Effector memory CD8-positive, alpha-beta T cell (primary cell): ENCODE results near the gene NPAS1.

ENCODE experiments used
- ATAC-seq: fragments of 150-1000 bp; cut with Tn5 transposase; replicated peaks from 2 replicates; pipeline ENCODE4 v1.10.0; 2021; ENCODE audit warnings: mild to moderate bottlenecking, moderate library complexity
- DNase-seq, 3 experiments: peaks; one replicate each; pipeline ENCODE4 v3.0.0; 2021
- H3K27ac Mint-ChIP-seq, 2 donors: one replicate each; pipeline ENCODE4 v1.8.0; 2022; ENCODE audit warnings: mild to moderate bottlenecking in 2 of 2, mixed read lengths in 2 of 2, moderate library complexity in 2 of 2
- H3K27me3 Mint-ChIP-seq, 2 donors: one replicate each; pipeline ENCODE4 v1.8.0; 2022; ENCODE audit warnings: mixed read lengths in 2 of 2
- H3K36me3 Mint-ChIP-seq: one replicate; pipeline ENCODE4 v1.8.0; 2022; ENCODE audit warnings: mild to moderate bottlenecking, moderate library complexity, mixed read lengths; ENCODE audit not compliant: insufficient read depth
- H3K4me1 Mint-ChIP-seq, 2 donors: one replicate each; pipeline ENCODE4 v1.8.0; 2022; ENCODE audit warnings: low read depth in 2 of 2, mixed read lengths in 2 of 2
- H3K4me3 Mint-ChIP-seq, 2 donors: one replicate each; pipeline ENCODE4 v1.8.0; 2022; ENCODE audit warnings: mild to moderate bottlenecking in 2 of 2, mixed read lengths in 2 of 2, moderate library complexity in 2 of 2
- H3K9me3 Mint-ChIP-seq, 2 donors: one replicate each; pipeline ENCODE4 v1.8.0; 2022; ENCODE audit warnings: mixed read lengths in 2 of 2

Gene NPAS1

GRCh38 chr19:47057328-47057727 is 37.7 kb downstream of the NPAS1 start:
- Mint-ChIP-seq H3K4me1 (no peaks in the 10 kb centered on the region), H3K27me3 (peaks cover 16 to 20% of the 10 kb centered on the region in 2 donors), H3K9me3 (no peaks in the 10 kb centered on the region), H3K27ac (no peak overlapping the region), H3K36me3 (peaks cover 3% of the 10 kb centered on the region), H3K4me3 (no peak overlapping the region)
- no peak for DNase-seq
- ATAC-seq = no peak

DNA sequence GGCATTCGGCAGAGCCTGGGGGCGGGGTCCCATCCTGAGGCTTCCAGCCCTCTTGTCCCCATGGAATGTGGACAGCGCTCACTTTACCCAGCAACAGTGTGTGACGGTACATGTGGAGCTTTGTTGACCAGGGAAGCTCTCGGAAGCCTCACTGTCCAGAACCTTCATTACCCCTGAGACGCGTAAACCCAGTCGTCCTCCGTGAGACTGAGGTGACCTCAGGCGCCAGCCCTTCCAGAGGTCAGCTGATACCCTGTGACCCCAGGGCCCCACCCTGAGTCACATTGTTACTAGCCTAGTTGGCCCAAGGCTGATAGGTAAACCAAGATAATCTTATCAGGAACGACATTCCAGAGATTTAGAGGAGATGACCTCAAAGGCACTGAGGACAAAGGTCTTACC is 39.0 kb downstream of the NPAS1 start:
- no peak for DNase-seq
- Mint-ChIP-seq H3K27me3 (peaks cover 11 to 14% of the 10 kb centered on the region in 2 donors), H3K27ac (no peak overlapping the region), H3K9me3 (no peaks in the 10 kb centered on the region), H3K4me1 (no peaks in the 10 kb centered on the region), H3K4me3 (no peak overlapping the region), H3K36me3 (peaks cover 3% of the 10 kb centered on the region)
- ATAC-seq = no peak

DNA sequence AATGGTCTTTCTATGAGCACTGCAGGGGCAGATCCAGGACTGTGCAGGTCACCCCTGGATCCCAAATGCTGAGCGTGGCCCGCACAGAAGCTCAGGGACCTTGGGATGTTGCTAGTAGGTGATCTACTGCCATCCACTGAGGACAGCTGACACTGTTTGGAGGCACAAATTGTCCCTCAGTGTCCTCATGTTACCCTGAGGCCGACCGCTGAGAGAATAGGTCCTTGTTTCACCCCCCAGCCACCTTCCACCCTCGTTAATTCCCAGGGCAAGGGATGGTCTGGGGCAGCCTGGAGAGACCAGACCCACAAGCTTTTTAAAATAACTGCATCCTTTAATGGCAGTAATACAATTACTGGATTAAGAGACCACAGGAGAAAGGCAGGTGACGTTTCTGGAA is 44.2 kb downstream of the NPAS1 start:
- ATAC-seq (no peak), DNase-seq (no peak)
- H3K9me3 Mint-ChIP-seq = no peaks in the 10 kb centered on the region
- peaks cover 29% of the 10 kb centered on the region for H3K36me3 Mint-ChIP-seq
- peak overlapping the region in 1 of 2 donors; percentile 1 for H3K27ac Mint-ChIP-seq
- no peaks in the 10 kb centered on the region for H3K4me1 Mint-ChIP-seq
- H3K4me3 Mint-ChIP-seq = no peak overlapping the region
- H3K27me3 Mint-ChIP-seq = no peaks in the 10 kb centered on the region

DNA sequence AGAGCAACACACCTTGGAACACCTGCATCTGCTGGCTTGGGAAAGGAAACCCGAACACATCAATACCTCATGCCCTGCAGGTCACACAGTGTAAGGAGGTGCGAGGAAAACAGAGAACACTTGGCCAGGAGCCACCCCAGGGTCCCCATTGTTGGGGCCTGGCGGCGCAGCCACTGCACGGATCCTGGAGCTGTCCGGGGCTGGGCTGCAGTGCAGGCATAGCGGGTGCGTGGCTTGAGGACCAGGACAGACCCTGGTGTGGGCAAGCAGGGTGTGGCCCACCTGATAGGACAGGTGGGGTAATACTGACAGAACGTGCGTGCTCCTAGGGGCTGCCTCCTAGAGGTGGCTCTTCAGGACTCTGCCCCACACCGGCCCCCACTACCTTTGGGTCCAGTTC is 45.6 kb downstream of the NPAS1 start:
- Mint-ChIP-seq H3K27me3 (no peaks in the 10 kb centered on the region), H3K36me3 (peaks cover 29% of the 10 kb centered on the region), H3K9me3 (no peaks in the 10 kb centered on the region), H3K27ac (no peak overlapping the region), H3K4me1 (no peaks in the 10 kb centered on the region), H3K4me3 (no peak overlapping the region)
- ATAC-seq (no peak), DNase-seq (no peak)

DNA sequence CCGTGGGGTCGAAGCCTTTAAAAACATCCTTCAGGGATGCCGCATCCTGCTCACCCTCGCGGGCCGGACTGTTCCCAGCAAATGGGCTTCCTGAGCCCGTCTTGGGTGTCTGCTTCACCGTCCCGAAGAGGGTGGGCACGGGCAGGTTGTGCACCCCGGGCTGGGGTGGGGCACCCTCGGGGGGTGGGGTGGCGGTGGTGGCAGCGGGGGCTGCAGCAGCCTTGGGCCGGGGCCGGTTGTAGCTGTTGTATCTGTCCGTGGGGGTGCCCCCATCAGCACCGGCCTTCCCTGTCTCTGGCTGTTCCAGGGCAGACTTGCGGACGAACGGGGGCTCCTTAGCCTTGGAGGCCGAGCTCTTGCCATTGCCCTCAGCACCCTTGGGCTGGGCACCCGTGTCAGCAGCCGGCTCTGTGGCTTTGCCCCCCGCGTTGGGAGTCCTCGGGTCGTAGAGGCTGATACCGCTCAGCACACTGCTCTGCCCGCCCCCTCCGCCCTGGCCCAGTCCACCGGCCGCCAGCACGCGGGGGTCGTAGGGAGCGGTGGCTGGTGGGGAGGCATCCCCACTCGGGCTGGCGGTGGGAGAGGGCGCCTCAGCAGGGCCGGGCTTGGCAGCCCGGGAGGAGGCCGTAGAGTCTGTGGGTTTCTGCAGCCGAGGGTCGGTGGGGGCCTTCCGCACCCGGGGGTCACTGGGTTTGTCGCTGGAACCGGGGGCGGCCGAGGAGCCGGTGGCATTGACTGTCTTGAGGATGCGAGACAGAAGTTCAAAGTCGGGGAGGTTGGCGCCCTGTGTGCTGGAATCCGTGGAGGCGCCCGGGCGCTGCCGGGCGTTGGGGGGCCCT is 47.0 kb downstream of the NPAS1 start:
- H3K27ac Mint-ChIP-seq = no peak overlapping the region
- no peaks in the 10 kb centered on the region for H3K4me1 Mint-ChIP-seq
- no peaks in the 10 kb centered on the region for H3K9me3 Mint-ChIP-seq
- H3K36me3 Mint-ChIP-seq = peaks cover 38% of the 10 kb centered on the region
- ATAC-seq = no peak
- no peak overlapping the region for H3K4me3 Mint-ChIP-seq
- no peak for DNase-seq
- H3K27me3 Mint-ChIP-seq = no peaks in the 10 kb centered on the region

DNA sequence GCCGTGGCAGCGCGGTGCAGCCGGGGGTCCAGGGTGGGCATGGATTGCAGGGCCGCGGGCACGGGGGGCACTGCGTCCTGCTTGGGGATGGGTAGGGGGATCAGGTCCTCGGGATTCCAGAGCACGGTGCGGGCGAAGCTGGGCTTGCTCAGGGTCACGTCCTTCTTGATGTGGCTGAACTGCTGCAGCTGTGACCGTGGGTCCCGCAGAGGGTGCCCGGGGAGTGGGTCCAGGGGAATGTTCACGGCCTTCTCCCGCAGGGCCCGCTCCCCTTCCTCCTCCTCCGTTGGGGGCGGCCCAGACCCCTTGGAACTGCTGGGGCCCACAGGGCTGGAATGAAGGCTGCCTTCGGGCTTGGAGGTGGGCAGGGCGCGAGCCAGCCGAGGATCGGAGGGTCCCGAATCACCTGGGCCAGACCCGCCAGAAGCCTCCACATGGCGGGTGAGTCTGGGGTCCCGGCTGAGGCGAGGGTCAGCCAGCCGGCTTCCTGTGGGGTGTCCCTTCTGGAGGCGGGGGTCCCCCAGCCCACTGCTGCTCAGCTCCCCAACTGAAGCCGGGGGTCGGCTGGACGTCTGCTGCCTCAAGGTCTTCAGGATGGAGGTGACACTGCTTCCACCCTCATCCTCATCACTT is 47.7 kb downstream of the NPAS1 start:
- H3K4me3 Mint-ChIP-seq = no peak overlapping the region
- peaks cover 42% of the 10 kb centered on the region for H3K36me3 Mint-ChIP-seq
- no peak for DNase-seq
- H3K27ac Mint-ChIP-seq = no peak overlapping the region
- H3K4me1 Mint-ChIP-seq = no peaks in the 10 kb centered on the region
- H3K27me3 Mint-ChIP-seq = no peaks in the 10 kb centered on the region
- no peaks in the 10 kb centered on the region for H3K9me3 Mint-ChIP-seq
- ATAC-seq = no peak

- Mint-ChIP-seq H3K36me3 (peaks cover 47% of the 10 kb centered on the region), H3K4me3 (no peak overlapping the region)
Measured at GRCh38 chr19:47068246-47068645, 48.6 kb downstream of the NPAS1 start.

DNA sequence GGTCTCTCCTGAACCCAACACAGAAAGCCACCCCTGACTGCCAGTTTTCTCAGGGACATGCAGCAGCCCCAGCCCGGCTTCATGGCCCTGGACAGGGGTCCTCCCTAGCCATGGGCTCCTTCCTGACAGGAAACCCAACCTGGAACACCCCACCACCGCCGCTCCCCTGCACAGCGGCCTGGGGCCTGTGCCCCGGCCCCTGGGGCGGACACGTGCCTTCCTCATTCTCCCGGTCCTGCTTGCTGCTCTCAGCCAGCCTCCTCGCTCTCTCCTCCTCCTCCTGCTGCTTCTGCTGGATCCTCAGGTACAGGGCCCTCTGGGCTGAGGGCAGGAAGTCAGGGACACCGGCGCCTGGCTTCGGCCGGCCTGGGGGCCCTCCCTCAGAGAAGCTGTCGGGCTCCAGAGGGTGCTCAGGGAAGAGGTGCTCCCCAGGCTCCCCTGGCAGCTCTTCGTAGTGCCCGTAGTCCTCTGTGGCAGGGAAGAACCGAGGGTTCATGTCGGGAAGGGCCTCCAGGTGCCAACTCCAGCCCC is 49.3 kb downstream of the NPAS1 start:
- Mint-ChIP-seq H3K4me3 (no peak overlapping the region), H3K36me3 (peaks cover 53% of the 10 kb centered on the region), H3K27me3 (no peaks in the 10 kb centered on the region), H3K4me1 (peaks cover under 1 to 1% of the 10 kb centered on the region in 2 donors), H3K27ac (no peak overlapping the region), H3K9me3 (no peaks in the 10 kb centered on the region)
- DNase-seq (no peak), ATAC-seq (no peak)

More at GRCh38 chr19:47068246-47068645, 48.6 kb downstream of the NPAS1 start:
- ATAC-seq (no peak), DNase-seq (no peak)
- no peaks in the 10 kb centered on the region for H3K9me3 Mint-ChIP-seq
- no peaks in the 10 kb centered on the region for H3K4me1 Mint-ChIP-seq
- no peak overlapping the region for H3K27ac Mint-ChIP-seq
- H3K27me3 Mint-ChIP-seq = no peaks in the 10 kb centered on the region

- no peaks in the 10 kb centered on the region for H3K9me3 Mint-ChIP-seq
- H3K4me1 Mint-ChIP-seq = peaks cover 2 to 4% of the 10 kb centered on the region in 2 donors
- no peak for DNase-seq
- no peaks in the 10 kb centered on the region for H3K27me3 Mint-ChIP-seq
- no peak overlapping the region for H3K27ac Mint-ChIP-seq
- H3K36me3 Mint-ChIP-seq = peaks cover 46% of the 10 kb centered on the region
- ATAC-seq = no peak
- H3K4me3 Mint-ChIP-seq = no peak overlapping the region
Measured at GRCh38 chr19:47069795-47070194, 50.2 kb downstream of the NPAS1 start.

GRCh38 chr19:47070756-47071155 is 51.1 kb downstream of the NPAS1 start:
- Mint-ChIP-seq H3K27me3 (no peaks in the 10 kb centered on the region), H3K9me3 (no peaks in the 10 kb centered on the region), H3K4me3 (no peak overlapping the region), H3K4me1 (peaks cover 8 to 9% of the 10 kb centered on the region in 2 donors), H3K36me3 (peaks cover 45% of the 10 kb centered on the region), H3K27ac (peak overlapping the region in 1 of 2 donors; percentile 65)
- ATAC-seq (no peak), DNase-seq (no peak)

DNA sequence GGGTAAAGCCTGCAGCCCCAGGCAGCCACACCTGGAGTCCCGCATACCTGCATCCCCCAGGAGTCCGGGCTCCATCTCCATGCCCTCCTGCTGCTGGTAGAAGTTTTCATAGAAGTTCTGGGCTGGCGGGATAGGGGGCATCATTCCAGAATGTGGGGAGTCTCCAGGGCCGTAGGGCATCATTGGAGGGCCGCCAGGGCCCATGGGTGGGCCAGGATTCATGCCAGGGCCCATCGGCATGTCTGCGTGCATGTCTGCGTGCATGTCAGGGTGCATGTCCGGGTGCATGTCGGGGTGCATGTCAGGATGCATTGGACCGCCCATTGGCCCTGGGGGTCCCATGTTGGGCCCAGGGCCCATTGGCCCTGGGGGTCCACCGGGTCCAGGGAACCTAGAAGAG is 52.1 kb downstream of the NPAS1 start:
- H3K4me1 Mint-ChIP-seq = peaks cover 9% of the 10 kb centered on the region in 2 donors
- no peak overlapping the region for H3K27ac Mint-ChIP-seq
- H3K9me3 Mint-ChIP-seq = no peaks in the 10 kb centered on the region
- H3K36me3 Mint-ChIP-seq = peaks cover 45% of the 10 kb centered on the region
- ATAC-seq = no peak
- no peak for DNase-seq
- H3K27me3 Mint-ChIP-seq = no peaks in the 10 kb centered on the region
- no peak overlapping the region for H3K4me3 Mint-ChIP-seq

- Mint-ChIP-seq H3K4me3 (no peak overlapping the region), H3K9me3 (no peaks in the 10 kb centered on the region), H3K27ac (no peak overlapping the region), H3K4me1 (peaks cover 9% of the 10 kb centered on the region in 2 donors), H3K27me3 (no peaks in the 10 kb centered on the region), H3K36me3 (peaks cover 51% of the 10 kb centered on the region)
- ATAC-seq (no peak), DNase-seq (no peak)
Measured at GRCh38 chr19:47072323-47072722, 52.7 kb downstream of the NPAS1 start.

GRCh38 chr19:47073574-47073973 is 53.9 kb downstream of the NPAS1 start:
- Mint-ChIP-seq H3K4me3 (no peak overlapping the region), H3K36me3 (peaks cover 55% of the 10 kb centered on the region), H3K9me3 (no peaks in the 10 kb centered on the region)

DNA sequence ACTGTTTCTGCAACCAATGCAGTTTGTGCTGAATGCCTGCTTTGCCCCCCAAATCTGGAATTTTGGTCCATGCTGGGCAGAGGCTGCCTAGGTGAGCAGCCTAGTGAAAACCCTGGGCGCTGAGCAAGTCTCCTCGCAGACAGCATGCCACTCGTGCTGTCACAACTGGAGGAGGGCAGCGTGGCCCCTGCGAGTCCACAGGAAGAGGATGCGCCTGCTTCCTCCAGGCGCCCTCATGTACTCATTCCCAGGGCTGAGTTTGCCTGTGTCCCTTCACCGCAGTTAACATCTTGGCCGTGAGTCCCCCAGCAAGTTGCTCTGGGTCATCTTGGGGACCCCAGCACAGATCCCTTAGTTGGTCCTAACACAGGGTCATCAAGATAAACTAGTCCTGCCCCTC is 55.0 kb downstream of the NPAS1 start:
- H3K9me3 Mint-ChIP-seq = no peaks in the 10 kb centered on the region
- H3K4me3 Mint-ChIP-seq = no peak overlapping the region
- DNase-seq = no peak
- H3K4me1 Mint-ChIP-seq = peaks cover 9 to 10% of the 10 kb centered on the region in 2 donors
- ATAC-seq = no peak
- no peaks in the 10 kb centered on the region for H3K27me3 Mint-ChIP-seq
- H3K27ac Mint-ChIP-seq = peak overlapping the region in 1 of 2 donors; percentile 23
- H3K36me3 Mint-ChIP-seq = peaks cover 63% of the 10 kb centered on the region

More at GRCh38 chr19:47073574-47073973, 53.9 kb downstream of the NPAS1 start:
- ATAC-seq (no peak), DNase-seq (no peak)
- Mint-ChIP-seq H3K27ac (no peak overlapping the region), H3K4me1 (peaks cover 9% of the 10 kb centered on the region in 2 donors), H3K27me3 (no peaks in the 10 kb centered on the region)
